GM18861 (cell line): Measurements from ENCODE around the gene WDR46.
"Not testable (repeated sequence)": the region's sequence is repeated elsewhere in the genome, so short reads cannot be mapped to it uniquely, and the experiment has no call there.

Experiments
- ATAC-seq: cut with Tn5 transposase; IDR thresholded peaks from one replicate; pipeline ENCODE4 v1.9.1; 2021; ENCODE audit not compliant: unreplicated experiment

WDR46 gene

DNA sequence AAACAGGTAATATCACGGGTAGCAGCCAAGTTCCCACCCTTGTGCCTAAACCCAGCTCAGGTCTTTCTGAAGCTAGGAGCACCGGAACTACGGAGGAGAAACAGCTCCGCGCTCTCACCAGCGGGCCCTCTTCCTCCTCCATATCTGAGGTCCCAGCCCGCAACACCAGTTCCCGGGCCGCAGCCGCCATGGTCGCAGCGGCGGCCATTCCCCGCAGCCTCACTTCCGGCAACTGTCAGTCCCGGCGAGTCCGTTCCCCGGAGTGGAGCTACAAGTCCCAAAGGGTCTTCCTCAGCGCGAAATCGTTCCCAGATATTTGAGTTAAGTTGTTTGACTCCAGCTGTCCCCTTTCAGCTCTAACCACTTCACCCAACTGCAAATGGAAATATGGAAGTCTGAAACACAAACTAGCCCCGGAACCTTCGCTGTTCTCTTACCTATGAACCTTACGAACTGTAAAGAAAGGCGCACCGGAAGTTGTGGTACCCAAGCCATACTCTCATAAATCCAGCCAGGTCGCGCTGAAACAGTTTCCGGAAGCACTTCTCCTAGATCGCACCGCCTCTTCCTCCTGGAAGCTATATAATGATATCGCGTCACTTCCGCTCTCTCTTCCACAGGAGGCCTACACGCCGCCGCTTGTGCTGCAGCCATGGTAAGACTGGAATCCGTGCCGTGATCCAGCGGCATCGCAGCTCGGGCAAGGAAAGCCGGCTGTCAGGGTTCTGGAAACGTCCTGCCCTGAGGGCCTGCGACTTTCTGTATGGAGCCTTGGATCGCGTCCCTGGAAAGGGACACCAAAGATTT is 17.4 kb downstream of the WDR46 start, which contains the start of the genes RPS18 and VPS52:
RPS18 (plus strand) TSS at position 608 of the 807 bp plus-strand sequence; CDS start at position 653, 45 bp downstream.
VPS52 (minus strand) TSS at position 409 of the 807 bp plus-strand sequence; CDS start at position 208, 201 bp downstream.
- ATAC-seq: peak; percentile 72

DNA sequence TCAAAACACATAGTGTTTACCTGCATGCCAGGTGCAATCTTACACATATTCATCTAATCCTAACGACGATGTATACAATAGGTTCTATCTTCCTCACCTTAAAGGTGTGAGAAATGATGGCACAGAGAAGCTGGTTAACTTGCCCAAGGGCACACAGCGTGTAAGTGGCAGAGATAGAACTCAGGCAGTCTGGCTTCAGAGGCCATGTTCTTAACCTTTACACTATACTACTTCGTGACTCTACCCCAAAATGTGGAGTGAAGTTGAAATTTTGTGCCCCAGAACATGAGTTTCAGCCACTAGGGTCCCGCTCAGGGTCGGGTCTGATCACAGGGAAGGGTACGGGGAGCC is 17.9 kb downstream of the WDR46 start:
- ATAC-seq: no peak

DNA sequence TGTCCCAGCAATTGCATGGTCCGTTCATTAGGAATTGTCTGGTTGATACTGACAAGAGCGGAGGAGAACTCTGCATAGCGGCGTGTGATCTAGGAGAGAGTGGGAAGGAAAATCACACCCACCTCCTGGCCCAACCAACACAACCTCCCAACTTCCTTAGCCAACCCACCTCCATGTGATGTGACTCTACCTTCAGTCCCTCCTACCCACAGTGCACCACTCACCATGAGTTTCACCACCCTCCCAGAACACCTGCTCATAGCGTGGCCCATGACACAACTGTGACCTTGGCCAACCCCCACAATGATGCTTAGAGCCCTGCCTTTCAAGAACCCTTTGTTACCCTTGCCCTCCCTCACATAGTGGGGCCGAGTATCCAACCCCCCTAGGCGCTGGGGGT is 25.0 kb downstream of the WDR46 start:
- no peak for ATAC-seq

DNA sequence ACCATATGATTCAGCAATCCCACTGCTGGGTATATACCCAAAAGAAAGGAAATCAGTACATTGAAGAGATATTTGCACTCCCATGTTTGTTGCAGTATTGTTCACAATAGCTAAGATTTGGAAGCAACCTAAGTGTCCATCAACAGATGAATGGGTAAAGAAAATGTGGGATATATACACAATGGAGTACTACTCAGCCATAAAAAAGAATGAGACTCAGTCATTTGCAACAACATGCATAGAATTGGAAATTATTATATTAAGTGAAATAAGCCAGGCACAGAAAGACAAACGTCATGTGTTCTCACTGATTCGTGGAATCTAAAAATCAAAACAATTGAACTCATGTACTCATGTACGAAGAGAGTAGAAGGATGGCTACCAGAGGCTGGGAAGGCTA is 26.5 kb downstream of the WDR46 start:
- not testable (repeated sequence) for ATAC-seq

DNA sequence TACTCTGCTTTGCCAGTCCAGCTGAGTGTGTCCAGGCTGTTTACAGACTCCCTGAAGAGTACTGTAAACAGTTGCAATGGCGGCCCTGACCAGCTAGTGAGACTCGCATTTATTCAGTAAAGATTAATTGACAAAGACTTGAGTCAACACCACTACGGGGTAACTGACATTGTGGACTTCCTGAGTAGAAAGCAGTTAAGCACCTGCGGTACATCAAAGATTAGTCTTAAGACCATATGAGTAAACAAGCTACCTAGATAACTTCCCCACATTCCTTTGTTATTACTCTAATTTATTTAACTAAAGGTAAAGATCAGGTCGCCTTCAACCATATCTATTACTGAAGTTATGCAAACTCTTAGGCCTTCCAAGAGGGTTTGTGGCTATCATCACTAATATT is 30.0 kb downstream of the WDR46 start:
- no peak for ATAC-seq

DNA sequence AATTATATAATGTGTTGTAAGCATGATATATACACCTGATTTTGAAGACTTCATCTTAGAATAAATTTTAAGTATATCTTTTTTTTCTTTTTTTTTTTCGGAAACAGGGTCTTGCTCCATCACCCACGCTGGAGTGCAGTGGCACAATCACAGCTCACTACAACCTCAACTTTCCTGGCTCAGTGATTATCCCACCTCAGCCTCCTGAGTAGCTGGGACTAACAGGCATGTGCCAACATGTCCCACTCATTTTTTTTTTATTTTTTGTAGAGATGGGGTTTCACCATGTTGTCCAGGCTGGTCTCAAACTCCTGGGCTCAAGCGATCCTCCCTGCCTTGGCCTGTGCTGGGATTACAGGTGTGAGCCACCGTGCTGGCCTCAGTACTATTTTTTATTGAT is 34.4 kb downstream of the WDR46 start:
- ATAC-seq: no peak

DNA sequence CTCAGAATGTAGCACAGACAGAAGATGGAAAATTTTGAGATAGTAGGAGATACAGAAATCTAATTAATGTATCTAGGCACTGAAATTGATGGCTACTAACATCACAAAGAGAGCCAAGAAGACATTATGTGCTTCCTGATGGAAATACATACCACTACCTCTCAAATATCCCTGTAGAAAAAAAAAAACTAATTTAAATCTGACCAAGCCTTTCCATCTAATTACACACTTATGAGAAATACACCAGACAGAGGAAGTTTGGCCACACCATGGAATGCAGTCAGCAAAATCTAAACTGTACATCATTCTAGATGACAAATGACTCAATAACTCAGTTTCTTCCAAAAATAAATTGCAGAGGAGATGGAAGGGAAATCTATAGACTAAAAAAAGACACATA is 36.3 kb downstream of the WDR46 start:
- no peak for ATAC-seq

DNA sequence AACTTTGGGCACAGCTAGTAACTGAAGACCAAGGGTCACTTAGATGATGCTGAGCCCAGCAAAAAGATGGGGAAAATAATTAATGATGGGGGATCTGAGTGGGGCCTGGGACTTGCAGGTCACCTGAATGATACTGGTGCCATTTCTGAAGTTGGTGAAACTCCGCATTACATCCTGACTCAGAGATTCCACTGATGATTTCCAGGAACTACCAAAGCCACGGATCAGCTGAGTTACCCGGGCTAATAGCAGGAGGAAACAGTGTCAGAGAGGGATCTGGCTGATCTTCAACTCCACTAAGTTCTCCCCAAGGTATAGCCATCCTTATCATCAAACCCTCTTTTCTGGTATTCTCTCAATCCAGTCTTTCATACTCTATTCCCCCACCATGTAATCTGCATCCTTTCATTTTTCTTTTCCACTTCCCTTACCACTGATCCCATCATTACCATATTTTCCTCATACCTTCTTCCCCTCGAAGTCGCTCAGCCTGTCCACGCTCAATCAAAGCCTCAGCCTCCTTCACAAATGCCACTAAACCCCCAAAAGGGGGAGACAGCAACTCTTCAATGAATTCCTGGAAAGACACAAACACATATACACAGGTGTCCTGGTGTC is 37.5 kb downstream of the WDR46 start:
- no peak for ATAC-seq

DNA sequence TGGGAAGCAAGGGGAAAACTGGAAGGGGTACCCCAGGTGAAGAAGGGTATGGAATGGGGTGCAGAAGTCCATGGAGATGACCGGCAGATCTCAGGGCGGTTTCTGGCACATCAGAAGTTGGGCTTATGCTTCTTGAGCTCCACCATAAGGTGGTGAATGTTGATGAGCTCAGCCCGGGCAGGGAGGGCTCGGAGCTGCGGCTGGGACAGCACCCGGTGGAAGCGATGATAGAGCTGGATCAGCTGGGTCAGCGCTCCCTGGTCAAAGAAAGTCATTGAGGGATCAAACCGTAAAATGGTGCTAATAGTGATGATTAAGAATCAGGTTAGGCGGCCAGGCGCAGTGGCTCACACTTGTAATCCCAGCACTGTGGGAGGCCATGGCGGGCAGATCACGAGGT is 38.3 kb downstream of the WDR46 start:
- ATAC-seq: no peak

DNA sequence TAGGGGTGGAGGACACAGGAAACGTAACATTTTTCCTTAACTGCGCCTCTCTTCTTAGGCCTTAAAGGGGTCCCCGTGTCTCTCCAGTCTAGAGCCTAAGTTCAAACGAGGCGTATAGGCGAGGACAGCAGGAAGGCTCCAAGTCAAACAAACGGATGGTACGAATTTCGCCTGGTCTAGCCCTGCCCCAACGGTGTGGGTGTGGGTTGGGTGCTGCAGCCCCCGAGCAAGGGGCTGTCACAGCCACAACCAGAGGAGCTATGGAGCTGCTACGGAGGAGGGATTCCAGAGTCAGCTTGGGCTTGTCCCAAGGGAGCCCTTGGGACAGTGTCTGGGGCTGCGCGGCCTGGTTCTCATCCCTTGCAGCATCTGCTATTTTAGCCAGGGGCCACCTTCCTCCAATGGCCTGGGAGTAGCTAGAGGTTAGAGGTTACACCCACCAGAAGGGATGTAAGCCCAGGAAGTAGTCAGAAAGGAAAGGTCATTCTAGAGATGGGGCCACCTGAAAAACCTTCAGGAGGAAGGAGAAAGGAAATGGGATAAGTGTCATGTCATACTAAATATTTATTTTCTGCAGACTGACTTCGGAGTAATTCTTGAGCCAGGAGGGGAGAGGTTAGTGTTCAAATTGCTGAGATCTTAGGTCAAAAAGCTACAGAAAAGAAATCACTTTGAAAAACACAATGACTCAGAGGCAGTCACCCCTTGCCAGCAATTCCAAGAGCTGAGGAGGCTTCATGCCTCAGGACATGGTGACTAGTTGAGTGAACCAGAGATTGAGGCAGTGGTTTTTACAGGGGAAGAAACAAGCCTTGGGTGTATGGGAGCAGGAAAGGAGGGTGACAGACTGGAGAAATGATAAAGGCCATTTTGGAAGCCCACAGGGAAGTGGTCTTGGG is 39.1 kb downstream of the WDR46 start:
- ATAC-seq: no peak

DNA sequence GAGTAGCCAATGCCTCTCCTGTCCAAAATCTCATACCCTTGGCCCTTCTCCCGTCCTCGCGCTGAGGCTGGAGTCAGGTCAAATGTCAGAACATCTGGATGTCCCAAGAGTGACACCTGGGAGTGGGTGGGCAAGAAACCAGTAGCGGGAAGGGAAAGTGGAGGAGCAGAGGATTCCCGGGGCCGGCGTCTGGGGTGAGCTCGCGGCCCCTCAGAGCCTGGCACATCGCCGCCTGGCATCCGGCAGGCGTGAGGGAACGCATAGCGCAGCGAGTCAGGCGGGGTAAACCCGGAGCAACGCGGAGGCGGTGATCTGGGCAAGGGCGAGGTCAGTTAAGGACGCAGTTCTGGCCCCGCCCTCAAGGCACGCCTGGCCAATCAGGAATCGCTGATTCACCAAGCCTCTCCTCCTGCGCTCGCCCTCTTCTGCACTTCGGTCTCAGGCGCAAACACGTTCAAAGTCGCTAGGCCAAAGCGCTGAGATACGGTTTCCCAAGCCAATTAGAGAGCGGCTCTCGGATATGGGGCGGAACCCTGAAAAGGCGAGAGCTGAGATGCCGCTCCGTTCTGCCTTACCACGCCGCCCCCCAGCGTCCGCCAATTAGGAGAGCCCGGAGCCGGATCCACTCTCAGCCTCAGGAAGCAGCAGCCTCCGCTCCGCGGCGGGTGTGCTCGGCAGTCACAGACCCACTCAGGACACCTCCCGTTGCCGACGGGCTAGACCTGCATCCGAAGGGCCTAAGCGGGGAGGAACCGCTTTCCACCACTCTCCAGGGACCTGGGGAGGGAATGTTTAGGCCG is 39.9 kb downstream of the WDR46 start:
- ATAC-seq: peak; percentile 85

DNA sequence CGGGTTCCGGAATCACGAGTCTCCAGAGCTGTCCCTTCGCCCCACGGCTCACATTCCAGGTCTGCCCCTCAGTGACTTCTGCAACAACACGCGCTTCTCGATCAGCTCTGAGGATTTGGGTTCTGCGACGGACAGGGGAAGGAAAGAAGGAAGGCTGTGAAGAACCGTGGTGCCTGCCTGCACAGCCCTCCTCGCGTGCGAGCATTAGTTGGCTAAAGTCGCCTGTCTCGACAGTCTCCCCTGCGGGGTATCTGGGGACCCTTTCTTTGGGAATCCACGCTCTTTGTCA is 40.5 kb downstream of the WDR46 start:
- ATAC-seq: peak; percentile 1

DNA sequence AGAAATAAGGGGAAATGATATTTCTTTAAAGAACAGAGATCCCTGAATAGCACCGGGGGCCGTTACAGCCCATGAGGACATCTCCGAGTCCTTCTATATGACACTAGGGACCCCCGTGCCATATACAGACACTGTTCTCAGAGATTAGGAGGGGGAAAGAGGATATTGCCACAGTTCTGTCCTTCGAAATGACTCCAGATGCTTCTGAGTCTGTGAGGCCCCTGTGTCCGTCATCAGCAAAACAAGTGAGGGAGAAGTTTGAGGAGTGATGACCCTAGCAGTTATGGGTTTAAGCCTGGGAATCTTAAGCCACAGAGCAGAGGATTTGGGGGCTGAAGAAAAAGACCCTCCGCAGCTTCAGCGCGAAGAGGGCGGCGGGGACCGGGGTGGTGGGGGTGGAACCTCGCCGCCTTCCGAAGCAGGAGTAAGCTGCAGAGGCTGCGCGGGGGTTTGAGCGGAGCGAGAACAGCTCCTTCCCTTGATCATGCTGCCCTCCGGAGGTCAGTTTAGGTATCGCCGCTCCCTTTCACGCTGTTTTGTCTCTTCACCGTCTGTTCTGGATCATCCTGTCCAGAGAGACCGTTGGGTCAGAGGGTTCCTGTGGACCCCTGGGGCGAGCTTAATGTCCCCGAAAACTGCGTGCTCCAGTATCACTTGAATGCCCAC is 40.9 kb downstream of the WDR46 start:
- ATAC-seq: peak; percentile 42

DNA sequence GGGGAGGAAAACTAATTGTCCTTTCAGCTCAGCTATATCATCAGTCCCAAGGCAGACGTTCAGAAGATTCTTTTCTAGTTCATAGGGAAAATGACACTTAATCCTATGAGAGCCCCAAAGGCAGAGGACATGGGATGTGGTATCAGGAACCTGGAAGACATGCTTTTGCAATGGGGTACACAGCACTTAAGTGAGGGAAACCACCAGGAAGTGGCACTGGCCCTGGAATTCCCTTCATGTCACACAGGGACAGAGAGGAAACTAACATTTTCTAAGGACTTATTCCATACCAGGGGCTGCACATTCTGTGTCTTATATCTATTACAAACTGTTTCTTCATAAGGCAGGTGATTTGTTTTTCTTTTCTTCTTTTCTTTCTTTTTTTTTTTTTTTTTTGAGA is 45.6 kb downstream of the WDR46 start:
- ATAC-seq: no peak

DNA sequence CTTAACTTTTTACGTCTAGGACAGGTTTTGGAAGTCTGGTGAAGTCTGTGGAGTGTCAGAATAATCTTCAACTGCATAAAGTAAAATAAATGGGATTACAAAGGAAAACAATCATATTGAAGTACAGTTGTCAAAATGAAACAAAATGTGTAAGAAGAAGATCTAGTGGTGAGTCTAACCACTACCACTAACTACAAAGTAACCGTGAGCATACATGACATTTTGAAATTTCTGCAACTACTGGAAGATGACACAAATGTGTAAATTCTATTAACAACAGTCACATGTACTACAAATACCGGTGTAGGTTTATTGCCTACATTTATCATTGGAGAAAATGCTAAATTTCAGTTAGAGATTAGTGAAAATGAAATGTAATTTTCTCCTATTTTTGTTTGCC is 47.1 kb downstream of the WDR46 start:
- ATAC-seq: no peak

DNA sequence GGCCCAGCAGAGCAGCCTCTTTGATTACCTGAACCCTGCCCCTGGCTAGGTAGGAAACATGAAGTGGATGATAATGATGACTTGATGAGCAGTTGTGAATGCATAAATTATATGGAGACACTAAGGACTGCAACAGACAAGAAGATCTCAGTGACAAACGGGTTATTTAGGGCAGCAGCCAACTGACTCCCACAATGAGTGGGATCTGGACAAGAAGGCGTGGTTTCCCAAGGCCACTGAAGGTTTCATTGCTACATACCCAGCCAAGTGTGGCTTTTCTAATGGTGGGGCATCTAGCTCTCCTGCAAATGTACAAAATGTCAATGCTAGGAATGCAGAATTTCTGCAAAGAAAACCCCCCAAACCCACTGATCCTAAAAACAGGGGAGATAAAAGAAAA is 51.3 kb downstream of the WDR46 start:
- ATAC-seq: no peak

DNA sequence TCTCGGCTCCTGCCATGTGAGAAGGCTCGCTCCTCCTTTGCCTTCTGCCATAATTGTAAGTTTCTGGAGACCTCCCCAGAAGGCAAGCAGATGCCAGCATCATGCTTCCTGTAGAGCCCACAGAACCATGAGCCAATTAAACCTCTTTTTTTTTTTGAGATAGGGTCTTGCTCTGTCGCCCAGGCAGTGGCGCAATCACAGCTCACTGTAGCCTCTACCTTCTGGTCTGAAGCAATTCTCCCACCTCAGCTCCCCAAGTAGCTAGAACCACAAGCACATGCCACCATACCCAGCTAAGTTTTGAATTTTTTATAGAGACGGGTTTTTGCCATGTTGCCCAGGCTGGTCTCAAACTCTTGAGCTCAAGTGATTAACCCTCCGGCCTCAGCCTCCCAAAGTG is 52.2 kb downstream of the WDR46 start:
- ATAC-seq: no peak

DNA sequence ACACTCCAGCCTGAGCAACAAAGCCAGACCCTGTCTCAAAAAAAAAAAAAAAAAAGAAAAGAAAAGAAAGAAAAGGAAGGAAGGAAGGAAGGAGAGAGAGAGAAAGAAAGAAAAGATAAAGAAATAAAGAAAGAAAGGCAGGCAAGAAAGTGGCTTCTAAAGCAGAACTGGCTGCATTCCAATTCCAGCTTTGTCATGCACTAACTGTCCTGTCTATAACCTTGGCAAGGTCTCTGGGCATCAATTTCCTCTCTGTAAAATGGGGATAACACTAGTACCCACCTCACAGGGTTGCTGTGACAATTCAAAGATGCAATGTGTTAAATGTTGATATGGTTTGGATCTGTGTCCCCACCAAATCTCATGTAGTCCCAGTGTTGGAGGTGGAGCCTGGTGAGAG is 52.7 kb downstream of the WDR46 start:
- ATAC-seq: no peak

DNA sequence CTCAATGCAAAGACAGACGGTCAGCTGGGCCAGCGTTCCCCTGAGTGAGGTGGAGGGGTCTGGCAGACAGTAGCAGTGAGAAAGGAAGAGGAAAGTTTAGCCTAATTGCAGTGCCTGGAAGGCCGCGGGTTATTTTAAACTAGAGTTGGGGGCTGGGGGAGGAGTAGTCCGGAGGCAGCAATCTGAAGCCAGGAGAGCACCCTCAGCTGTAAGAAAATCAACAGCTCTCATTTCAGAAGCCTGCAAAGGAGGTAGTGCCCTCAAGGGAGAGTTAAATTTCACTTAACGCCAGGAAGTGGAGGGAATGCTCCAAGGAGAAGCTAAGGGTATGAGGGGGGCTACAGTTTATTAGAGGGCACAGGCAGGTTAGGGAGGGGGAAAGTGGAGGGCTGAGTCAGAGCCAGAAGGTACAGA is 53.8 kb downstream of the WDR46 start:
- ATAC-seq: no peak
